Stimulated activated CD8-positive, alpha-beta memory T cell treated with anti-CD3 and anti-CD28 coated beads, Interleukin-4, amount 100 ng/mL, for 24 hours (primary cell): Measurements from ENCODE around the gene CCNI.
"Not testable (repeated sequence)": the region's sequence is repeated elsewhere in the genome, so short reads cannot be mapped to it uniquely, and the experiment has no call there.

Source experiments
- DNase-seq: peaks from one replicate; pipeline ENCODE4 v3.0.0-alpha.2; 2020; ENCODE audit warnings: low read depth

The CCNI gene

DNA sequence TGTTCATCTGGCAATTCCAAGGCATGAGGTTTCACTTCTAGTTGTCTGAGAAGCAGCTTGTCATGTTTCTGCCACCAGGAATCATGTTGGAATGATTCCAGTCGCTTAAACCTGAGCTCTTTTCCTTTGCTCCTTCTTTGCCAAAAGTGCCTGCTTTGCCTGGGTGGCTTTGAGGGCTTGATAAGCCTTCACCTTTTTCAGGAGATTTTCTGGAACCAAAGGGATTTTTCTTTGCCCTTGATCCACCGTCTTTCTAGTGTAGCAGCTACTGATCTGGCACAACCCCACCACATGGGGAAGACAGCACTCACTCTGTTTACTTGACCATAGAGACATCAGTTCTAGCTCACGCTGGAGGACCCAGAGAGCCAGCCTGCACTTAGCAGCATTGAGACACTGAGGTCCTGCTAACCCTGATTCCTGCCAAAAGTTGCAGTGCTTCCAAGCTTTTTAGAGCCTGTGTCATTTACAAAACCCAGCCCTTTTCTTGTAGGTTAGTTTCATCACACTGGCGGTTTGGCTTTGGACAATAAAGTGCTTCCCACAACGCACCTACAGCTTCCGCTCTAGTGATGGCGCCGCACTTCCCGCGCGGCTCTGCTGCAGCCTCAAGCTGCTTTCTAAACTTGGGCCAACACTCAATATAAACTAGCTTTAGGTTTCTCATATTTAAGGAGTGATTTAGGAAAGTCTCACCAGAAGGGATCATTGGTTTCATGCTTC, 7.3 kb upstream of the CCNI start:
- DNase-seq: no peak

DNA sequence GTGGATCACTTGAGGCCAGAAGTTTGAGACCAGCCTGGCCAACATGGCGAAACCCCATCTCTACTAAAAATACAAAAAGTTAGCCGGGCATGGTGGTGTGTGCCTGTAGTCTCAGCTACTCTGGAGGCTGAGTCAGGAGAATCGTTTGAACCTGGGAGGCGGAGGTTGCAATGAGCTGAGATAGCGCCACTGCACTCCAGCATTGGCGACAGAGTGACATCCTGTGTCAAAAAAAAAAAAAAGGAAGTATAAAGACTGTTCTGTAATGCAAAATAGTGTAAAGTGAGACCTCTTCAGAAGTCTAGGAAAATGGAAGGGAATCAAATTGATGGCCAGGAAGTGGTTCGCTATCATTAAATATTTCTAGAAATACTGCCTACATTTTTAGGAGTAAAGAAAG, 5.0 kb upstream of the CCNI start:
- DNase-seq: not testable (repeated sequence)

DNA sequence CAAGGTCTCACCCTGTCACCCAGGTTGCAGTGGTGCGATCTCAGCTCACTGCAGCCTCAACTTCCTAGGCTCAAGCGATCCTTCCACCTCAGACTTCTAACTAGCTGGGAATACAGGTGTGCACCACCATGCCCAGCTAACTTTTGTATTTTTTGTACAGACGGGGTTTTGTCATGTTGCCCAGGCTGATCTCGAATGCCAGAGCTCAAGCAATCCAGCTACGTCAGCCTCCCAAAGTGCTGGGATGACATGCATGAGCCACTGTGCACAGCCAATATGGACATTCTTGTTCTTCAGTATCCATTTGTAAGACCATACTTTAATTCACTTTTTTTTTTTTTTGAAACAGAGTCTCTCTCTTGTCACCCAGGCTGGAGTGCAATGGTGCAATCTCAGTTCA, 3.5 kb upstream of the CCNI start:
- no peak for DNase-seq

DNA sequence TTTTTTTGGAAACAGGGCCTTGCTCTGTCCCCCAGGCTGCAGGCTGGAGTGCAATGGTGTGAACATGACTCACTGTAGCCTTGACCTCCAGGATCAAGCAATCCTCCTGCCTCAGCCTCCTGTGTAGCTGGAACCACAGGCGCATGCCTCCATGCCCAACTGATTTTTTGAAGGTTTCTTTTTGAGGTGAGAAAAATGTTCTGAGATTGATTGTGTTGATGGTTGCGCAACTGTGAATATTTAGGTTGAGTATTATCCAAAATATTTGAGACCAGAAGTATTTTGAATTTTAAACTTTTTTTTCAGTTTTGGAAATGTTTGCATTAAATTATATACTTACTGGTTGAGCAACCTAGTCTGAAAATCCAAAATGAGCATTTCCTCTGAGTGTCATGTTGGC, 2.6 kb upstream of the CCNI start:
- no peak for DNase-seq

DNA sequence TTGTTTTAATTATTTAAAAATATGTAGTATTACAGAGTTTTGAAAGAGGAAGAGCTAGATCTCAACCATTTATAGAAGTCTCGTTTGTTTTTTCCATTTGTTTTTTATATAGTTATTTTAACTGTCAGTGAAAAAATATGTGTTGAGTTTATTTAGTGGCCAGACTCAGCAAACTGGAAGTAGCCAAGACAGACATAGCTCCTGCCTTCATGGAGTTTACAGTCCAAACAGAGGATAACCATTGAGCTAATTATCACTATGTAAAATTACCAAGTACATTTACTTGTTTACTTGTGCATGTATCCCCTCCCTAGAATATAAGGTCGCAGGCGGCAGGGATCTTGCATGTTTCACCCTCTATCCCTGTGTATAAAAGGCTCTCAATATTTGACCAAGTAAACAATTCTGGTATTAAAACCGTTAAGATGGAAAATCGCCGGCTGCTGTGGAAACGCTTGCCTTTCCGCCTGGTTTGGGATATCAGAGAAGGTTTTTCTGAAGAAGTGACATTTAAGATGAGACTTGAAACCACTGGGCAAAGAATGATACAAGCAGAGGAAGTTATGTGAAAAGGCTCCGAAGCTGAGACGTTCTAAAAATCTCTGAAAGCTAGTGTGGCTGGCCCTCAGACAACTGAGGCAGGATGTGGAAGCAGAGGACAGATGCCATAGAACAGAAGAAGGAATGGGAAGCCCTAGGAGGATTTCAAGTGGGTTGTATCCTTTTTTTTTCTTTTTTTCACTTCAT, 1.3 kb upstream of the CCNI start:
- DNase-seq: no peak

DNA sequence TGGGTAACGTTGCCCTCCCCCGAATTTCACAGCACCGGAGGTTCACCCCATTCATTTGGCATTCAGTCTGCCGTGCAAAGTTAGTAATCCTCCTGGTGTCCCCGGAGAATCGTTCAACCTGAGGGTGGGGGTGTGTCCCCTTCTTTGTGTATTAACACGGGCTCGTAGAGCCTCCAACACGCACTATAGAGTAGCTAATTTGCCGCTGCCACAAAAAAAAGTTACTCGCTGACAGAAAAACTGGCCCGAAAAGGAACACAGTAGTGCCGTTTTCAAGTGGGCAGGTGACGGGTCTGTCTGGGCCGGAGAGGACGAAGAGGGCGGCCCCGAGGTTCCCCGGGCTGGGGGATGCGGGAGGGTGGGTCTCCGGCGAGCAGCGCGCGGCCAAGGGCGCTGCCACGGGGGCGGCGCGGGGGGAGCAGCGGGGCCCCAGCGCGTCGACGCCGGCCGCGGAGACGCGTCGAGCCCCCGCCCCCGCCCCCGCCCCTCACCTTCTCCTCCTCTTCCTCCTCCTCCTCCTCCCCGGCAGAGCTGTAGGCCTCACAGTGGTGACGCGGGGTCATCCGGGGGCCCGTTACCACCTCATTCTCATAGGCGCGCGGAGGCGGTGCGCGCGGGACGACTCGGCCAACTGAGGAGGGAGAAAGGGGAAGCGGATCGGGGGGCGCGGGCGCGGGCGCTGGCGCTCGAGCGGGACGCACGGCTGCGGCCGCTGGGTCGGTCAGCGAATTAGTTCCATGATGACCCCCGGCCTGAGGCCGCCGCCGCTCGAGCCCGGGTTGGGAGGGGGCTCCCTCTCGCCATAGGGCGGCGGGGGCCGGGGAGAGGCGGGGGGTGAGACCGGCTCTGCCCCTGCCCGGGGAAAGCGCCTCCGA, 571 bp downstream of the CCNI start:
- peak; percentile 68 for DNase-seq

DNA sequence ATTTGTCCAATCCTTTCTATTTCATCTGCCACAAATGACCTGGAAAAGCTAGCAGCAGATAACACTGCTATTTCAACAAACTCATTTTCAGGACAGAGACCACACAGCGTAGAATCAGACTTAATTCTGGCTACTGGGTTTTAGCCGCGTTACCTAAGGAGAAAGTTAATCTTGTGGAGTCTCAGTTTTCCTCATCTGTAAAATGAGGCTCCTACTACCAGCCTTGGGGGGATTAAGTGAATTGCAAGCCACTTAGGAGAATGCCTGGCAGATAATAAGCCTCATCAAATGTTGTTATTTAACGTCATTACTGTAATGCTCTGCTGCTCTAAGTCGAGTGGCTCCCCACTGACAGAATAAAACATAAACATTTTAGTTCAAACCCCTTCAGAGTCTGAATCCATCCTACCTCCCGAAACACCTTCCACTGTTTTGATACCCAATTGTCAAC, 1.4 kb downstream of the CCNI start:
- DNase-seq: no peak

DNA sequence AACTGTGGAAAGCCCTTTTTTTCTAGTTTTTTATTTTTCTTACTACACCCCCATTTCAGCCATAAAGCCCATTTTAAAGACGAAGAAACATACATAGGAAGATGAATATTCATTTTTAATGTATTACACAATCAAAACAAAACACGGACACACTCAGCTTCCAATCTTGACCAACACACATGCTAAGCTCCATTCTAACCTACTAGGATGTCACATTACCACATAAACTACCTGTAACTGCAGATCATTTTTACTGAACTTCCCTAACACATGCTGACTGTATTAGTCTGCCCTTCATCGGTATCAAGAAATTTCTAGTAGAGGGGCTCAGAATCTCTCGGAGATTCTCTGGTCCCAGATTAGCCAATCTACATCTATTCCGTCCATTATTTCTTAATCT, 1.8 kb downstream of the CCNI start:
- no peak for DNase-seq

DNA sequence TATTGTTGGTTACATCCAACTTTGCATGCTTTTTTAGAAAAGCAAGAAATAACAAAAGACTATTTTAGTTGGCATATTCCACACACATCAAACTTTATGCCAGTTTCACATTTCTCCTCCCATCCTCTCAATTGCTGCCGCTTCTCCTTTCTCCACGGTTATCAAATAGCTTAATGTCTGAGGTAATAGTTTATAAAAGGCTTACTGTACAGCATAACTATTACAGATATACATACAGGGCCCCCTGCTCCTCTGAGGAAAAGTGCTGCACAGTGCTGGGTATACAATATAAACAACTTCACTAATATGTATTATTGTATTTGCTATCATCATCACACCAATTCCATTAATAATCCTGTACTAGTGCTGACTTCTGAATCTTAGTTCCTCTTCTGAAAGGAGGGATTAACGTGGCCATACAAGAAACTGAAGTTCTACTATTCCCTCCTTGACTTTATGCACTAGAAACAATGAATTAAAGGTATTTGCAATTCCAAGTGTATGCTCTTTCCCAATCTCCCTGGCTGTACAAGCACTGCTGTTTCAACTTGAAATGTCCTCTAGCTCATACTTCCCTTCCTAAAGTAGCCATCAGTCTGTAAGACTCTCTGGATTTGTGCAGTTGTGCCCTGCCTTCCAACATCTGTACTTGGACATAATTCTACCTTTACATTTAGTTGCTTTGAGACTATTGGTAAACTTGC, 2.5 kb downstream of the CCNI start:
- DNase-seq: no peak

DNA sequence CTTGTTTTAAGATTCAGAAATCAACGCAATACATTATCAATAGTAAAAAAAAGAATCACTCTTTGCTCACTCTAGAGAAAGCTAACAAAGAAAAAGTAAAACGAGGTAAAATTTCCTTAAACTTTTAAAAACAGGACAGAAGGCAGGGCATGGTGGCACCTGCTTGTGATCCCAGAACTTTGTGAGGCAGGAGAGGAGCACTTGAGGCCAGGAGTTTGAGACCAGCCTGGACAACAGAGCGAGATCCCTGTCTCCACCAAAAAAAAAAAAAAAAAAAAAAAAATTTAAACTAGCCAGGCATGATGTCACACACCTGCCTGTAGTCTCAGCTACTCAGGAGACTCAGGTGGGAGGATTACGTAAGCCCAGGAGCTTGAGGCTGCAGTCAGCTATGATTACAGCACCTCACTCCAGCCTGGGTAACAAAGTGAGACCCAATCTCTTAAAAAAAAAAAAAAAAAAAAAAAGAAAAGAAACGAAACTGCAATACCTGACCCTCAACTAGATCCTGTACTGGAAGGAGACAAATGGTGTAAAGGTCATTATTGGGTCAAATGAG, 3.5 kb downstream of the CCNI start:
- DNase-seq: no peak

DNA sequence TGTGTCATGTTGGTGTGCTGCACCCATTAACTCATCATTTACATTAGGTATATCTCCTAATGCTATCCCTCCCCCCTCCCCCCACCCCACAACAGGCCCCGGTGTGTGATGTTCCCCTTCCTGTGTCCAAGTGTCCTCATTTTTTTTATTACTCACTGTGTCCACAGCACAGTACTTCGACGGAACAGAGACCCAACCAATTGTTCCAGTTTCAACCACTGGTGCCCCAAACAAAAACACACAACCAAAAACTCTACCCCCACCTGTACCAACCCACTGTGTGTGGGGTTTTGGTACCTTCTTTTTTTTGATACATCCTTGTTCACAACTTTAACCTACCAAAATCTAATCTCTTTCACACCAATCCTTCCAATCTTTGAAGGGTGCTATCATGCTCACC, 6.3 kb downstream of the CCNI start:
- DNase-seq: not testable (repeated sequence)

DNA sequence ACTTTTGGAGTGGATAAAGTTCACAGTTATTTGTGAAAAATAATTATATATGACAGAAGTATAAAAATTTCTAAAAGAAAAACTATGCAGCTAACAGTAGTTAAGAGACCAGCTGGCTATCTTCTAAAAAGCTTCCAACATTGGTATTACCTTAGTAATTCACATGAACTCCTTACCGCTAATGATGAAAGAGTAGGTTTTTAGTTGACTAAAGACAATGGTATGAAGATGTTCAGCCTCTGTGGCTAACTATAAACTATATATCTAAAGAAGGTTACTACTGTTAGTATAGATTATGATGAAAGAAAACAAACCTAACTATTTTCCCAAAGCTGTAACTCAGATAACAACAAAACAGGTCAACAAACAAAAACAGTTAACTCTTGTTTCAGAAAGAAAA, 10.4 kb downstream of the CCNI start:
- no peak for DNase-seq

DNA sequence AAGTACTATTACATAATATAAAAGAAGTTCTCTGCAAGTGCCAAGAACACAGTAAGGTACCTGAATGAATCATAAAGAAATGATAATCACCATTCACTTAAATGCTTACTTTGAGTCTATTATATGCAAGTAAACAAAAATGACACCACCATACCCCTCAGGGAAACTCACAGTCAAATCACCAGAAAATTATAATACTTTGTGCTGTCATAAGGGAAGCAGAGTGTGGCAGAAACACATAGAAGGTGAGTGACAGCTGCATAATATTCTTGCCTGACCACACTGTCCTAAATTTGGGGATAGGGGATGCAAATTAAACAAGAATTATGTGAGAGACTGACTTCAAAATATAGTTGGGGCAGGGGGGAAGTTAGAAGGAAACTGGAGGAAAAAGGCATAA, 12.9 kb downstream of the CCNI start:
- DNase-seq: no peak

DNA sequence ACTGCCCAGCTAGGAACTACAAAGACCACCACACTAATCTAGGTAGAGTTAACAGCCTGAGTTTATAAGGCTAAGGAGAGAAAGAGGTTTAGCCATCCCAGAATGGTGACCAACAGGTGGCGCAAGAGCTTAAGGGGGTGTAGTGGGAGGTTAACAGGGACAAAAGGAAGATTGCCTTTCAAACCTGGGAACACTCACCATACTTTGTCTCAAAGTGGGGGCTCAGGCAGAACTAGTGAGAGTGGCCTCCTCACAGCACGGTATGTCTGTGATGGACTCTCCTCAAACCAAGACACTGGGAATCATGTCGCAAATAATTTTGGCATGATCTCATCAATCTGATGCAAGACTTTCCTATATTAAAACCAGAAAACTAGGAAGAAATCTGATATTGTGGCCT, 23.4 kb downstream of the CCNI start:
- DNase-seq: peak; percentile 39

DNA sequence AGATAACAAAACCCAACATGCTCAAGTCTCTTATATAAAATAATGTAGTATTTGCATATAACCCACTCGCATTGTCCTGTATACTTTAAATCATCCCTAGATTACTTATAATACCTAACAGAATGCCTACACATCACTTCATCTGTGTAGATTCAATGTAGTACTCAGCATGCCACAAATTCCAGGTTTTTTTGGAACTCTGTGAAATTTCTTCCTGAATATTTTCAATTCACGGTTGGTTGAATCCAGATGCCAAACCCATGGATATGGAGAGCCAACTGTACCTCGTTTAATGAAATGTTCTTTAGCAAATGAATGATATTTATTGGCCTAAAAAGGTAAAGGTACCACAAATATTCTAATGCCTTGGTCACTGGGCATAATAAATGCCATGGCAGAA, 24.8 kb downstream of the CCNI start:
- DNase-seq: no peak

DNA sequence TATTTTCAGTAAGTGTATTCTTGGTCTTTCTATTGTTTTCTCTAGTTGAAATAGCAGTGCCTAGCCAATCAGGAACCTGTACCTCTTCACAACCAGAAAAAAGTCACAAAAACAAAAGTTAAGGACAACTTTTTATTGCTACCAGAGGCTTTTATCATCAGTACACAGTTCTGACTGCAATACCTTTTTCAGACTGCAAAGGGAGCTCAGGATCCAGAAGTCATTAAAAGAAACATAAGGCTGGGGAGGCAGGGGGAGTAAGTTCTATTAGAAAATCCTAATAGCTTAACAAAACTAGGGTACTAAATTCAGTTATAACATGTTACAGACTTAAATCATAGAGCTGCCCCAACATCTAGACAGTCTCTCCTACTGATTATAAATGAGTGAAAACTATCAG, 28.8 kb downstream of the CCNI start:
- no peak for DNase-seq

DNA sequence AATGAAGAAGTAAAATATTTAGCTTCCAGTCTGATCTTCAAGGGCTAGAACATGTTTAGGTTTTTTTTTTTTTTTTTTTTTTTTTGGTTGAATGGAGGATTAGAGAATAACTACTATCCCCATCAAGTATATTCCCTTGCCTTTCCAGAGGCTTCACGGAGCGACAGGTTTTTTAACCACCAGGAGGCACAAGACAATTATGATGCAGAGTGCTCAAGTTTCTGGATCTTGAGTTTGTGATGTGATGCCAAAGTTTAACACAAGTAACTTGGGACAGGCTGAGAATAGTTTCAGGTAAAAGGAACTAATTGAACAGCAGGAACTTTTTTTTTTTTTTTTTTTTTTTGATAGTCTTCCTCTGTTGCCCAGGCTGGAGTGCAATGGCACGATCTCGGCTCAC, 30.3 kb downstream of the CCNI start:
- DNase-seq: no peak

DNA sequence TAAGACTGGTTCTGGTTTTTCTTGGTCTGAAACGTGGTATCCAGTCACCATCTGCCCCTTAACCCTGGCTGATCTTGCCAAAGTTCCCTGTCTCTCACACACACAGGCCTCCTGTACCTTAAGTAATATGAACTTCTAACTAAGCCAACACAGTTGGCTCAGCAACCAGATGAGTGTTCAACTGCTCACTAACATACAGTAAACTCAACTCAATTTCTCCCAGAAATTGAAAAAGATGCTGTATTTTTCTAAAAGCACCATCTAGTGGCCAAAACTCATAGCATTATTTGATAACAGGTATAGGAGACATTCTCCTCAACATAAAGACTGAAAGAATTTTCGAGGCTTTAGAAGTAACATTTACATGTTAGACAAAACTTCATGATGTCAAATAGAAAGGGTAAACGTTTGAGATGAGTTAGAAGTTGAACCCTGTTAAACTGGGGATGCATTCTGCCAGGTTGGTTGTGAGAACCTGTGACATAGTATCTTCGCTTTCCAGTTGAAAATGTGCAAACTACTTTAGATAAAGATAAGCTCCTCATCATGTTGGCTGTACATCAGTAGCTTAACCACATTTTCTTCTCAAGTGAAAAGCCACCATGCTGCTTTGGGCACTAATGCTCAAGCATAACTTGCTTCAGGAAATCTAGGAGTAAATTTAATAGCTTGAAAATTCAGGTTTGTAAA, 31.2 kb downstream of the CCNI start:
- no peak for DNase-seq

DNA sequence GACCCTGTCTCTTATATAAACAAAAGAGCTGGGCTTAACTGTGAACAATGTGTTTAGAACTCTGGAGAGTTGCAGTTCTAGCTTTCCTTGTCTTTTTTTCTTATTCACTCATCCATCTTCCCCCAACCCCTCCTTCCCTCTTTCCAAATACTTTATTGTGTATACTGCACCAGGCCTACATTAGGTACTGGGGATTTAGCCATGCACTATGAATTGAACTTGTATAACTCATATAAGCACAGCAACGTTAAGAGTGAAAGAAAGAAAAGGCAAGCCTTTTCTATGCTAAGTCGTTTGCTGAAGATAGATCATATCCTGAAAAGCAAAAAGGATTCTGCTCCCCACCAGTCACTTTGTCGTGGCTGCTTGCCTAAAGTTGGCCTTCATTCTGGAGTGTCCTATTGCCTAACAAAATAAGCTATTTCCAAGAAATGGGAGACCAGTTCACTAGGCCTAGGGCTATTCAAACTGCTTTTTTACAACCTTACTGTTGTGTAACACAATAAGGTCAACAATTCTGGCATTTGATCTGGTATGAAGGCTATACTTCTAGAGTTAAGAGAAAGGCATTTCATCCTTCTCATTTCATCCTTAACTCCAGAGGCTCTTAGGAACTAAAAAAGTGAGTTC, 32.2 kb downstream of the CCNI start:
- no peak for DNase-seq

DNA sequence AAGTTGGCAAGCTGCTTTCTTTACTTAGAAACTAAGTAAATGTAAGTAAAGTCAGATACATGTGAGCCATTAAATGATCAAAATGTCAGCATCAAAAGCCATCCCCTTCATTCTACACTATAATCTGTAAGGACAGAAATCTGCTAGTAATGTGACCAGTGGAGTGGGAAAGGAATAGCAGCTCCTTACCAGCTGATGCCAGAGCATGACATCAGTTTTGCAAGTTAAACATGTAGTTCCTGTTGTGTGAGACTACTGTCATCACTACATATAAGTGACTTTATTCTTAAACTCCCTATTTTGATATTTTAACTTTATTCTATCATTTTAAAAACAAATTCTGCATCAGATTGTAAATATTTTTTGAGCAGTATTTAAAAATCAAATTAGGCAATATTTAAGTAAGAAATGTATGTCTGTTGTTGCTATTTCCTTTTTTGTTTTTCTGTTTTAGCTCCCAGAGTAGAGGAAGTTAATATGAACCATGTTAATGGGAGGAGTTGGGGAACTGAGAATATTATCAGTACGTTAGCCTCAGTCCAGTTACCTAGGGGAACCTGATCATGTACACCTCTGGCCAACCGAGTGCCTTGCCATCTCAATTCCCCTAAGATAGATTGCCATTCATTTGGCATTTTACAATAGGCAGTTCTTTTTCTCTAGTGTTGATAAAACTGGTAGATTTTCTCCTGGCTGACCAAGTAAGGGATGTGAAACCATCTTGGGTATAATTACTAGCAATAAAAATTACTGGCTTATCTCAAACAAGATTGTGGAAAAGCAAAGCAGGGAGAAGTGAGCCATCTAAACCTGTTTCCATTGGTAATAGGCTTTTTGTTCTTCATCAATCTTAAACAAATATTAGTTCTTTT, 34.7 kb downstream of the CCNI start:
- DNase-seq: no peak
